WTC11 (cell line): ENCODE results near the gene SYNCRIP.
"Not testable (repeated sequence)": the region's sequence is repeated elsewhere in the genome, so short reads cannot be mapped to it uniquely, and the experiment has no call there.

Experiments
- ZNF138 ChIP-seq: sonication (generic); formaldehyde crosslinking; conservative IDR thresholded peaks from 2 replicates; pipeline ENCODE4 v1.8.1; 2022; ENCODE audit warnings: mild to moderate bottlenecking, moderate library complexity, missing genetic modification reagents
- TF ChIP-seq, protein P1 (sequence below): fragments of 200-600 bp; IDR thresholded peaks from 2 replicates; pipeline ENCODE4 v1.8.0; 2022; ENCODE audit warnings: antibody characterized with exemption
- TF ChIP-seq, protein P2 (sequence below): sonication (generic); formaldehyde crosslinking; IDR thresholded peaks from 2 replicates; pipeline ENCODE4 v1.8.1; 2023; ENCODE audit warnings: mild to moderate bottlenecking, missing genetic modification reagents, borderline replicate concordance

GRCh38 chr6:85582832-85583231 is 59.9 kb downstream of the SYNCRIP start:
- TF ChIP-seq, protein P1, sequence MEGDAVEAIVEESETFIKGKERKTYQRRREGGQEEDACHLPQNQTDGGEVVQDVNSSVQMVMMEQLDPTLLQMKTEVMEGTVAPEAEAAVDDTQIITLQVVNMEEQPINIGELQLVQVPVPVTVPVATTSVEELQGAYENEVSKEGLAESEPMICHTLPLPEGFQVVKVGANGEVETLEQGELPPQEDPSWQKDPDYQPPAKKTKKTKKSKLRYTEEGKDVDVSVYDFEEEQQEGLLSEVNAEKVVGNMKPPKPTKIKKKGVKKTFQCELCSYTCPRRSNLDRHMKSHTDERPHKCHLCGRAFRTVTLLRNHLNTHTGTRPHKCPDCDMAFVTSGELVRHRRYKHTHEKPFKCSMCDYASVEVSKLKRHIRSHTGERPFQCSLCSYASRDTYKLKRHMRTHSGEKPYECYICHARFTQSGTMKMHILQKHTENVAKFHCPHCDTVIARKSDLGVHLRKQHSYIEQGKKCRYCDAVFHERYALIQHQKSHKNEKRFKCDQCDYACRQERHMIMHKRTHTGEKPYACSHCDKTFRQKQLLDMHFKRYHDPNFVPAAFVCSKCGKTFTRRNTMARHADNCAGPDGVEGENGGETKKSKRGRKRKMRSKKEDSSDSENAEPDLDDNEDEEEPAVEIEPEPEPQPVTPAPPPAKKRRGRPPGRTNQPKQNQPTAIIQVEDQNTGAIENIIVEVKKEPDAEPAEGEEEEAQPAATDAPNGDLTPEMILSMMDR, result not testable (repeated sequence)
- not testable (repeated sequence) for TF ChIP-seq ZNF138 (CRISPR knock-in tag)
- TF ChIP-seq, protein P2, sequence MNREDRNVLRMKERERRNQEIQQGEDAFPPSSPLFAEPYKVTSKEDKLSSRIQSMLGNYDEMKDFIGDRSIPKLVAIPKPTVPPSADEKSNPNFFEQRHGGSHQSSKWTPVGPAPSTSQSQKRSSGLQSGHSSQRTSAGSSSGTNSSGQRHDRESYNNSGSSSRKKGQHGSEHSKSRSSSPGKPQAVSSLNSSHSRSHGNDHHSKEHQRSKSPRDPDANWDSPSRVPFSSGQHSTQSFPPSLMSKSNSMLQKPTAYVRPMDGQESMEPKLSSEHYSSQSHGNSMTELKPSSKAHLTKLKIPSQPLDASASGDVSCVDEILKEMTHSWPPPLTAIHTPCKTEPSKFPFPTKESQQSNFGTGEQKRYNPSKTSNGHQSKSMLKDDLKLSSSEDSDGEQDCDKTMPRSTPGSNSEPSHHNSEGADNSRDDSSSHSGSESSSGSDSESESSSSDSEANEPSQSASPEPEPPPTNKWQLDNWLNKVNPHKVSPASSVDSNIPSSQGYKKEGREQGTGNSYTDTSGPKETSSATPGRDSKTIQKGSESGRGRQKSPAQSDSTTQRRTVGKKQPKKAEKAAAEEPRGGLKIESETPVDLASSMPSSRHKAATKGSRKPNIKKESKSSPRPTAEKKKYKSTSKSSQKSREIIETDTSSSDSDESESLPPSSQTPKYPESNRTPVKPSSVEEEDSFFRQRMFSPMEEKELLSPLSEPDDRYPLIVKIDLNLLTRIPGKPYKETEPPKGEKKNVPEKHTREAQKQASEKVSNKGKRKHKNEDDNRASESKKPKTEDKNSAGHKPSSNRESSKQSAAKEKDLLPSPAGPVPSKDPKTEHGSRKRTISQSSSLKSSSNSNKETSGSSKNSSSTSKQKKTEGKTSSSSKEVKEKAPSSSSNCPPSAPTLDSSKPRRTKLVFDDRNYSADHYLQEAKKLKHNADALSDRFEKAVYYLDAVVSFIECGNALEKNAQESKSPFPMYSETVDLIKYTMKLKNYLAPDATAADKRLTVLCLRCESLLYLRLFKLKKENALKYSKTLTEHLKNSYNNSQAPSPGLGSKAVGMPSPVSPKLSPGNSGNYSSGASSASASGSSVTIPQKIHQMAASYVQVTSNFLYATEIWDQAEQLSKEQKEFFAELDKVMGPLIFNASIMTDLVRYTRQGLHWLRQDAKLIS (CRISPR knock-in tag), result not testable (repeated sequence)
